GM06990 (cell line): Measurements from ENCODE around the gene NEURL2.

ENCODE experiments used
- DNase-seq: peaks from one replicate; pipeline ENCODE4 v3.0.0-alpha.2; 2011; ENCODE audit not compliant: insufficient read length; ENCODE audit errors: extremely low read depth
- H3K27me3 ChIP-seq: replicated peaks from 2 replicates; pipeline ENCODE4 v1.6.0; 2011; ENCODE audit warnings: low read length; ENCODE audit not compliant: control insufficient read depth, insufficient read depth
- H3K36me3 ChIP-seq: 2 replicates; pipeline ENCODE4 v1.5.1; 2011; ENCODE audit warnings: low read length; ENCODE audit not compliant: control insufficient read depth, insufficient read depth
- H3K4me3 ChIP-seq: replicated peaks from 2 replicates; pipeline ENCODE4 v1.5.1; 2011; ENCODE audit warnings: low read depth, mild to moderate bottlenecking, control low read depth, low read length
- CTCF ChIP-seq: IDR thresholded peaks from 2 replicates; pipeline ENCODE4 v1.5.1; 2011; ENCODE audit warnings: low read length, control low read depth, mild to moderate bottlenecking, inconsistent platforms; ENCODE audit not compliant: insufficient read depth, poor library complexity, severe bottlenecking

Gene NEURL2

GRCh38 chr20:45927071-45927878 lies 36.3 kb upstream of the NEURL2 start:
- no peaks in the 10 kb centered on the region for H3K27me3 ChIP-seq
- DNase-seq, result no peak
- no peaks in the 10 kb centered on the region for H3K36me3 ChIP-seq
- TF ChIP-seq CTCF, result no peak
- H3K4me3 ChIP-seq, result no peak overlapping the region

DNA sequence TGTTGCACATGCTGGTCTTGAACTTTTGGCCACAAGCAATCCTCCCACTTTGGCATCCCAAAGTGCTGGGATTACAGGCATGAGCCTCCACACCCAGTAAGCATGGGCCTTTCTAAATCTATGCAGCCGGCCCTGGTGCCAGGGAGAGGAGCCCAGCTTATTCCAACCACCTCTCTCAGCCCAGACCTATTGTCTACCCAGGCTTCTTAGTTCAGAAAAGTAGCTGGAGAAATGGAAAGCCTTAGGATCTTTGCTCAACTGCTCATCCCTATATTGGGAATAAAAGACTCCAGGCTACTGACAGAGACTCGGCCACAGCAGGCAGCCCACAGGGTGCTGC lies 35.7 kb upstream of the NEURL2 start:
- Histone ChIP-seq H3K4me3 (no peak overlapping the region), H3K36me3 (no peaks in the 10 kb centered on the region), H3K27me3 (no peaks in the 10 kb centered on the region)
- DNase-seq, result no peak
- no peak for TF ChIP-seq CTCF

DNA sequence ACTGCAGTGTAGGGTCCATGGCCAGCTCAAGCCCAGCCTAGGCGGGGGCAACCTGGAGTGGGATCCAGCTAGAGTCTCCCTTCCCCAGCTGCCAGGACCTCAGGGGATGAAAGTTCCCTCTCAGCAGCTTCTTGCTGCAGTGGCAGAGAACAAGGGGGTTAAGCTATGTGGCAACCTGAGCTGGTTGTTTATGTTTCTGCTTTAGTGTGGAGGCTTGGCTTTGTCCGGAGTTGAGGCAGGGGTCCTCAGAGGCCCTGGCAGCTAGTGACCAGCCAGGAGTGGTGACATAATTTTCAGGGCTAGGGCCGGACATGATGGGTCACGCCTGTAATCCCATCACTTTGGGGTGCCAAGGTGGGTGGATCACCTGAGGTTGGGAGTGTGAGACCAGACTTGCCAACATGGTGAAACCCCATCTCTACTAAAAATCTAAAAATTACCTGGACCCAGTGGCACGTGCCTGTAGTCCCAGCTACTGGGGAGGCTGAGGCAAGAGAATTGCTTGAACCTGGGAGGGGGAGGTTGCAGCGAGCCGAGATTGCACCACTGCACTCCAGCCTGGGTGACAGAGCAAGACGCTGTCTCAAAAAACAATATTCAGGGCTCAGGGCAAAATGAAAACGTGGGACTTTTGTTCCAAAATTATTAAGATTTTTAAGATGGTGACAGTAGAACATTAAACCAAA lies 35.0 kb upstream of the NEURL2 start:
- H3K4me3 ChIP-seq, result no peak overlapping the region
- no peak for TF ChIP-seq CTCF
- no peak for DNase-seq
- H3K27me3 ChIP-seq, result no peaks in the 10 kb centered on the region
- no peaks in the 10 kb centered on the region for H3K36me3 ChIP-seq

- DNase-seq, result no peak
- no peak for TF ChIP-seq CTCF
- Histone ChIP-seq H3K27me3 (no peaks in the 10 kb centered on the region), H3K4me3 (no peak overlapping the region), H3K36me3 (no peaks in the 10 kb centered on the region)
Observed at GRCh38 chr20:45924391-45925261, 33.6 kb upstream of the NEURL2 start.

GRCh38 chr20:45921337-45922189 lies 30.6 kb upstream of the NEURL2 start:
- no peak for DNase-seq
- H3K4me3 ChIP-seq, result no peak overlapping the region
- TF ChIP-seq CTCF, result no peak

More at GRCh38 chr20:45921337-45922189, 30.6 kb upstream of the NEURL2 start:
- Histone ChIP-seq H3K27me3 (no peaks in the 10 kb centered on the region), H3K36me3 (no peaks in the 10 kb centered on the region)
